MM.1S (cell line): ENCODE data around the gene BICC1.

Experiments used
- DNase-seq: peaks from one replicate; pipeline ENCODE4 v3.0.0-alpha.2; 2015
- H2AFZ ChIP-seq: fragments of 300-600 bp; sonication (generic); 2 replicates; pipeline ENCODE4 v1.6.0; 2016; ENCODE audit warnings: antibody characterized with exemption, low read length
- H3F3A ChIP-seq: fragments of 300-600 bp; sonication (generic); 2 replicates; pipeline ENCODE4 v1.6.1; 2016; ENCODE audit warnings: mild to moderate bottlenecking, antibody characterized with exemption, low read length, moderate library complexity, mixed read lengths; ENCODE audit not compliant: insufficient read depth
- H3K27ac ChIP-seq: fragments of 300-600 bp; sonication (generic); 2 replicates; pipeline ENCODE4 v1.5.1; 2016; ENCODE audit warnings: mild to moderate bottlenecking, low read length
- H3K27me3 ChIP-seq: fragments of 300-600 bp; sonication (generic); replicated peaks from 2 replicates; pipeline ENCODE4 v1.6.0; 2016; ENCODE audit warnings: low read length; ENCODE audit not compliant: insufficient read depth
- H3K36me3 ChIP-seq: fragments of 300-600 bp; sonication (generic); replicated peaks from 2 replicates; pipeline ENCODE4 v1.6.1; 2016; ENCODE audit warnings: mild to moderate bottlenecking, low read length, mixed read lengths; ENCODE audit not compliant: insufficient read depth
- H3K4me1 ChIP-seq: fragments of 300-600 bp; sonication (generic); 2 replicates; pipeline ENCODE4 v1.6.1; 2016; ENCODE audit warnings: low read length, mixed read lengths
- H3K4me2 ChIP-seq: fragments of 300-600 bp; sonication (generic); 2 replicates; pipeline ENCODE4 v1.6.0; 2016; ENCODE audit warnings: low read depth, low read length
- H3K4me3 ChIP-seq: fragments of 300-600 bp; sonication (generic); 2 replicates; pipeline ENCODE4 v1.5.1; 2016; ENCODE audit warnings: low read length, mixed read lengths
- H3K79me2 ChIP-seq: fragments of 300-600 bp; sonication (generic); 2 replicates; pipeline ENCODE4 v1.6.1; 2016; ENCODE audit warnings: mixed run types, low read length, mixed read lengths
- H3K9ac ChIP-seq: fragments of 300-600 bp; sonication (generic); 2 replicates; pipeline ENCODE4 v1.6.1; 2016; ENCODE audit warnings: low read length, mixed read lengths
- H3K9me2 ChIP-seq: fragments of 300-600 bp; sonication (generic); replicated peaks from 2 replicates; pipeline ENCODE4 v1.6.1; 2016; ENCODE audit warnings: mild to moderate bottlenecking, low read length, mixed read lengths; ENCODE audit not compliant: insufficient read depth
- H3K9me3 ChIP-seq: fragments of 300-600 bp; sonication (generic); replicated peaks from 2 replicates; pipeline ENCODE4 v1.6.1; 2016; ENCODE audit warnings: mild to moderate bottlenecking, low read length, mixed read lengths; ENCODE audit not compliant: insufficient read depth
- H4K20me1 ChIP-seq: fragments of 300-600 bp; sonication (generic); 2 replicates; pipeline ENCODE4 v1.6.1; 2016; ENCODE audit warnings: mild to moderate bottlenecking, low read length, moderate library complexity, mixed read lengths; ENCODE audit not compliant: insufficient read depth
- CTCF ChIP-seq: fragments of 300-600 bp; sonication (generic); IDR thresholded peaks from 2 replicates; pipeline ENCODE4 v1.5.1; 2016; ENCODE audit warnings: antibody characterized with exemption, low read length, mixed read lengths
- EZH2 ChIP-seq: fragments of 300-600 bp; sonication (generic); optimal IDR thresholded peaks from 2 replicates; pipeline ENCODE3; 2017; ENCODE audit warnings: low read depth, mild to moderate bottlenecking, antibody characterized with exemption, low read length, mixed read lengths
- EZH2phosphoT487 ChIP-seq: fragments of 300-600 bp; sonication (generic); IDR thresholded peaks from 2 replicates; pipeline ENCODE4 v1.6.1; 2018; ENCODE audit warnings: antibody characterized with exemption, low read length

Gene BICC1

GRCh38 chr10:58586282-58587245 lies 73.9 kb downstream of the BICC1 start:
- H3K9me2 ChIP-seq = no peaks in the 10 kb centered on the region
- no peak overlapping the region for H2AFZ ChIP-seq
- H3K79me2 ChIP-seq = no peaks in the 10 kb centered on the region
- H3F3A ChIP-seq = no peaks in the 10 kb centered on the region
- H3K4me3 ChIP-seq = no peak overlapping the region
- H3K36me3 ChIP-seq = no peaks in the 10 kb centered on the region
- H3K9ac ChIP-seq = no peak overlapping the region
- H4K20me1 ChIP-seq = no peaks in the 10 kb centered on the region
- no peaks in the 10 kb centered on the region for H3K4me1 ChIP-seq
- DNase-seq = no peak
- TF ChIP-seq EZH2phosphoT487 = no peak
- TF ChIP-seq CTCF = no peak
- TF ChIP-seq EZH2 = no peak
- no peak overlapping the region for H3K4me2 ChIP-seq
- H3K9me3 ChIP-seq = no peaks in the 10 kb centered on the region
- no peaks in the 10 kb centered on the region for H3K27me3 ChIP-seq
- no peak overlapping the region for H3K27ac ChIP-seq

GRCh38 chr10:58587676-58588075 lies 75.0 kb downstream of the BICC1 start:
- Histone ChIP-seq H3K36me3 (no peaks in the 10 kb centered on the region), H3K9me3 (no peaks in the 10 kb centered on the region), H4K20me1 (no peaks in the 10 kb centered on the region), H3F3A (no peaks in the 10 kb centered on the region), H3K9ac (no peak overlapping the region), H3K79me2 (no peaks in the 10 kb centered on the region), H2AFZ (no peak overlapping the region), H3K27ac (no peak overlapping the region), H3K4me2 (no peak overlapping the region), H3K4me1 (no peaks in the 10 kb centered on the region), H3K4me3 (no peak overlapping the region), H3K27me3 (no peaks in the 10 kb centered on the region), H3K9me2 (no peaks in the 10 kb centered on the region)
- no peak for TF ChIP-seq EZH2
- TF ChIP-seq EZH2phosphoT487 = no peak
- TF ChIP-seq CTCF = no peak
- DNase-seq = no peak

- Histone ChIP-seq H3K27ac (no peak overlapping the region), H3K9ac (no peak overlapping the region), H3K9me2 (no peaks in the 10 kb centered on the region), H3K4me1 (no peaks in the 10 kb centered on the region), H3K79me2 (no peaks in the 10 kb centered on the region), H2AFZ (no peak overlapping the region), H4K20me1 (no peaks in the 10 kb centered on the region), H3K4me2 (no peak overlapping the region), H3K36me3 (no peaks in the 10 kb centered on the region), H3K9me3 (no peaks in the 10 kb centered on the region), H3F3A (no peaks in the 10 kb centered on the region), H3K4me3 (no peak overlapping the region), H3K27me3 (no peaks in the 10 kb centered on the region)
- TF ChIP-seq EZH2 (no peak), CTCF (no peak), EZH2phosphoT487 (no peak)
- DNase-seq = no peak
Measured at GRCh38 chr10:58588673-58589265, 76.1 kb downstream of the BICC1 start.
